Activated CD8-positive, alpha-beta memory T cell treated with anti-CD3 and anti-CD28 coated beads, Interleukin-2, amount 50 U/mL, for 1 hour (primary cell): Measurements from ENCODE around the gene CYP2A6.
"Not testable (repeated sequence)": the region's sequence is repeated elsewhere in the genome, so short reads cannot be mapped to it uniquely, and the experiment has no call there.

ENCODE experiments used
- DNase-seq: peaks from one replicate; pipeline ENCODE4 v3.0.0-alpha.2; 2020; ENCODE audit errors: extremely low read depth

The CYP2A6 gene

GRCh38 chr19:40818480-40819399, 31.5 kb downstream of the CYP2A6 start:
- DNase-seq = not testable (repeated sequence)

DNA sequence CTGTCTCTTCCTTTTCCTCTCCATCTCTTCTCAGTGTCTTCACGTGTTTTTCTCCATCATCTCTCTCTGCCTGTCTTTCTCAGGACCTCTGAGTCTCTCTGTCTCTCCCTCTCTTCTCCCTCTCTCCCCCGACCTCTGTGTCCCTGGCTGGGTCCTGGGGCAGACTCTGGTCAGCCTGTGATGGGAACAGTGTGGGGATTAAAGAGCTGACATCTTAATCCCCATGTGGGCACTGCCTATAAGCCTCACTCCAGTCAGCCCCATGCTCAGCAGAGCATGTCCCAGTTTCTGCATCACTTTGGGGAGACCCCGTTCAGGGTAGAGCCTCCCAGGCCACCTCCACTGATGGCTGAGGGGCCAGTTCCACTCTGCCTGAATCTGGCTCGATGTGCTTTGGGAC, 35.0 kb downstream of the CYP2A6 start:
- no peak for DNase-seq

- DNase-seq = no peak
These were observed 37.1 kb downstream of the CYP2A6 start for GRCh38 chr19:40813182-40813581.

- not testable (repeated sequence) for DNase-seq
These were observed 37.7 kb downstream of the CYP2A6 start for GRCh38 chr19:40812571-40812970.

DNA sequence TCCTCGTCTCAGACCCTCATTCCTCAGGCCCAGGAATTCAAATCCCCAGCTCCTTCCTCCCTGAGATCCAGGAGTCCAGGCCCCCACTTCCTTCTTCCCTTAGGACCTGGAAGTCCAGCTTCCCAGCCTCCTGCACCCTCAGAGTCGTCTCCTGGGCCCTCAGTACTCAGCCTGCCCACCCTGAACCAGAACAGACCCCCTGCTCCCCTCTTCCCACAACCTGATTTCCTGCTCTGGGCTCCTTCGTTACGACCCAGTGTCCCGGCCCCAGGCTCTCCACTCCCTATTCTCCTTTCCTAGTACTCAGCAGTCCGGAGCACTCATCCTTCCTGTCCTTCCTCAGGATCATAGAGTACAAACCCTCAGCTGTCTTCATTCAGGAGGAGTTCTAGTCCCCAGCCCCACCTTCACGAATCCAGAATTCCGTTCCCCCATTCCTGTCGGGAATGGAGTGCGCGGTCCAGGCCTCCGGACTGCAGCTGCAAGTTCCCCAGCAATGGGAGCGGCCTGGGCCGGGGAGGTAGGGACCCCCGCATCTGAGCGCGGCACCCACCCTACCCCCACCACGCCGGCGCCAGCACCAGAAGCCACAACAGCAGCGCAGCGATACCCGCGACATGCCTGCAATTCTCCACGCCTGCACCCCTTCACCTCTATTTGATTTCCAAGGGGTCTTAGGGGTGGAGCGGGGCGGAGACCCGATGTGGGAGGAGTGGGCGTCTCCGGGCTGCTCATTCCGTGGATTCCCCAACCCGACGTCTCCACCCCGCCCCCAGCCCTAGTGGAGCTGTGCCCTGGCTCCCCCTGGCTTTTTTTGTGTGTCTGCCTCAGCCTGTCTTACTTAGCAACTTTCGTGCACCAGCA, 38.5 kb downstream of the CYP2A6 start:
- no peak for DNase-seq

DNA sequence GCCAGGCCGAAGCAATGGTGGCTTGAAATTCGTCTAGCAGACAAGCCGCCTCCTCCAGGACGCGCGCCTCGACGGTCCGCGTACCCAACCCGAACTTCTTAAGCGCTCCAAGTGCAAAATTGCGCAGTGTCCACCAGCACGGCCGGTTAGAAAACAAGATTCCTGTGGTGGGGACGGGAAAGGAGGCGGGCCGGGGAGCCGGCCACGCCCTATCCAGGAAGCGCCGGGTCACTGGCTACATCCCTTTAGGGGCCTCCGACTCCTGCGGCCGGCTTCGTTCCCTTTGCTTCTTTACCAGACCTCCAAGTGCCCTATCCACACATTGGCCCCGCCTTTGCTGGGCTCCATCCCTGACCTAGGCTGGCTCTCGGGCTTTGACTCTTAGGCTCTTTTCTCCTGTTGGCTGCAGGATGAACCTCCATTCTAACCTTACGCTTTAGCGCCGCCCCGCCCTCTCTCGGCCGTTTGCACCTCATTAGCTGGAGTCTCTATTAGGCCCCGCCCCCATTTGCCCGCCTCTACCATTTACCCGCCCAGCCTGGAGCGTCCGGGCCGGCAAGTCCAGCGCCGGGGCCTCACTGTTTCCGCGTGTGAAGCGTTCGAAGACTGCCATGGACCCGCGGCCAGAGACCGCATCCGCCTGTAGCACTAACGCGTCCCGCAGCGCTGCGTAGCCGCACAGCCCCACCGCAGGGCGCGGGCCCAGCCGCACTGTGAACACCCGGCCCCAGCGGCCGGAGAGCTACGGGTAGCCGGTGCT, 39.4 kb downstream of the CYP2A6 start:
- DNase-seq = not testable (repeated sequence)

DNA sequence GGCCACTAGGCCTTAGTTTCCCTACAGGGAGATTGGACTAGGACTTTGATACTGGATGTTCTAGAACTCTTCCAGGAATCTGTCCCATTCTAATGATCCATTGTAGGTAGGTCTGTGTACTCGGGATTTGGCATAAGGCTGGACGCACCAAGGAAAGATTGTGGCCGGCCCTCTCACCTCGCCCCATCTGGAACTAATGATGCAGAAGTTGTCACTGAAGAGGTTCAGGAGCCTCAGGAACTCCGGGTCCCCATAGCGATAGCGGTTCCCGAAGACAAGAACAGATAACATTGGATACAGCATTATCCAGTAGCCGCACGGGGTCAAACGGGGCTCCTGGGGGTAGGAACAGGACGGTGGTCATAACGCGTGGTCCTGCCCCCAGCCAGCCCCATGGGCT, 40.1 kb downstream of the CYP2A6 start:
- DNase-seq = no peak

- no peak for DNase-seq
These were observed 40.7 kb downstream of the CYP2A6 start for GRCh38 chr19:40809358-40810086.

DNA sequence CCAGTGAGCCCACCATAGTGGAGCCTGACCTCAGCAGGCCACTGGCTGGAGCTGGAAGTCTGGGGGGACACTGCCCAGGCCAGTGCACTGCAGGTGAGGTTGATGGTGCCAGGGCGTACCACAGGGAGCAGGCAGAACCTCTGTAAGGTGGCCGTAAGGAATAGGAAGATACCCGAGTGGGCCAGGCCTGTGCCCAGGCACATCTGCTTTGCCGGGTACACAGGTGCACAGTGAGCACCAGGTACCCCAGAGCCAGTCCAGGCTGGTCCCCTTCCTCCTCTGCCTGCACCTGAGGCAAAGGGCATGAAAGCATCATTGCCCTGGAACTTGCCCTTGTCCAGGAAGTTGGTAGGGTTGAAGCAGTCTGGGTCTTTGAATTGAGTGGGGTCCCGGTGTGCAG, 41.8 kb downstream of the CYP2A6 start:
- no peak for DNase-seq

DNA sequence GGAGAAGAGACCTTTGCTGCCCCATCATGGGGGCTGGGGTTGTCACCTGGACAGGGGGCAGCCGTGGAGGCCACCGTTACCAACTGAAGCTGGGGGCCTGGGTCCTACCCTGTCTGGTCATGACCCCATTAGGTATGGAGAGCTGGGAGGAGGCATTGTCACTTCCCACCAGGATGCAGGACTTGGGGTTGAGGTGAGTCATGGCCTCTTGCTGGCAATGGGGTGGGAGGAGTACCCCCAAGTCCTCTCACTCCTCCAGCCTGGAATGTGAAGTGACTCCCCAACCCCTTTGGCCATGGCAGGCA, 42.3 kb downstream of the CYP2A6 start:
- DNase-seq = no peak

- DNase-seq = no peak
These were observed 42.9 kb downstream of the CYP2A6 start for GRCh38 chr19:40807147-40808020.

DNA sequence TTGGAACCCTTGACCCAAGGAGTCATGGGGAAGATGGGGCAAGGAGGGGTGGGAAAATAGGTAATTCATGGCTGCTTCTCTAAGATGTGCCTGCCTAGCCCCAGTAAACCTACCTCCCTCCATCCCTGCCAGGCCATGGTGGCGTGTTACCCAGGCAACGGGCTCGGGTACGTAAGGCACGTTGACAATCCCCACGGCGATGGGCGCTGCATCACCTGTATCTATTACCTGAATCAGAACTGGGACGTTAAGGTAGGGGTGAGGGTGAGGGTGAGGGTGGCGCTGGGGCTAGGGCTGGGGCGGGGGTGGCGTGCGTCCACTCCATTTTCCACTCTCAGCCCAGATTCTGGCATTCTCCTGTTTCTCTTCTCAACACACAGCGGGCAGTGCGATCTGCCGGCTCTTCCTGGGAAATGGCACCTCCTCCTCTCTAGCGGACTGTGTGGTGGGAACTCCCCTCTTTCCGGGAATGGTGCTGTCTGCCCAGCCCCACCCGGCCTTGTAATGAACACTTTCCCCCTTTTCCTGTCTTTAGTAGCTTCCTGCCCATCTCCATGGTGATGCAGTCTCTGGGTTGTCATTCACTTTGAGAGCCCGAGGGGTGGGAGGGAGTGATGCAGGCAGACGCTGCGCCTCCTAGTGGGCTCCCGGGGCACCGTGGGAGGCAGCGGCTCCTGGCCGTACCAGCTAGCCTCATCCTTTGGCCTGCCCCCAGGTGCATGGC, 43.7 kb downstream of the CYP2A6 start:
- peak; percentile 57 for DNase-seq

- no peak for DNase-seq
These were observed 44.9 kb downstream of the CYP2A6 start for GRCh38 chr19:40805258-40805868.

GRCh38 chr19:40804783-40805242, 45.4 kb downstream of the CYP2A6 start:
- DNase-seq = no peak

GRCh38 chr19:40803857-40804782, 46.1 kb downstream of the CYP2A6 start:
- DNase-seq = peak; percentile 36

DNA sequence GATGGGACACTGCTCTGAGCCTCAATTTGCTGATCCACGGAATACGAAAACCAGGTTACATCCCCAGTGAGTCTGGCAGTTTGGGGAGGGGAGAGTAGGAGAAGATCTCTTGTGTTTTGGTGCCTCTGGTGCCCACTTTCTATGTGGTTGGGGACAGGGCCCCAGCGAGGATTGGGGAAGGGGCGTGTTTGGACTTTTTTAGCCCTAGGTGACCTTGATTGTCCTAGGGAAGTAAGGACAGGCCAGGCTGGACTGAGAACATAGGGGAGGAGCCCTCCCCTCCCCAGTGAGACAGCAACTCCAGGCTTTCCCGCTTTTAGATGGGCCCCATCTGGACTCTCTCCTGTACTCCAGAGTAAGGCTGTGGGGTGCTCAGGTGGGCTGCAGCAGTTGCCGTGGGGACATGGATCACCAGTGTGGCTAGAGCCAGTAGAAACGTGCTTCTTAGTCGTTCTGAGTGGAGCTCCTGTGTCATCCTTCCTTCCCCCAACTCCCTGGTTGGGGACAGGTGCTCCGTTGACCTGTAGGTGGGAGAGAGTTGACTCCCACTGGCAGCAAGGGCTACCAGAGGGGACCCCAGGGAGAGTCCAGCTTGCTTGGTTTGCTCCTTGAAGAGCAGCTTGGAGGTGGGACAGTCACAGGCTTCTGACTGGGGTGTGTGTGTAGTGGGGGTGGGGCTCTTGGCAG, 46.9 kb downstream of the CYP2A6 start:
- DNase-seq = no peak
